C4-2B (cell line): ENCODE data around the gene WWOX.

ENCODE experiments used
- CTCF ChIP-seq: fragments of 450-650 bp; conservative IDR thresholded peaks from 2 replicates; pipeline ENCODE4 v1.5.1; 2017; ENCODE audit warnings: mild to moderate bottlenecking
- ZFX ChIP-seq: fragments of 450-650 bp; IDR thresholded peaks from 2 replicates; pipeline ENCODE4 v1.6.1; 2017

DNA sequence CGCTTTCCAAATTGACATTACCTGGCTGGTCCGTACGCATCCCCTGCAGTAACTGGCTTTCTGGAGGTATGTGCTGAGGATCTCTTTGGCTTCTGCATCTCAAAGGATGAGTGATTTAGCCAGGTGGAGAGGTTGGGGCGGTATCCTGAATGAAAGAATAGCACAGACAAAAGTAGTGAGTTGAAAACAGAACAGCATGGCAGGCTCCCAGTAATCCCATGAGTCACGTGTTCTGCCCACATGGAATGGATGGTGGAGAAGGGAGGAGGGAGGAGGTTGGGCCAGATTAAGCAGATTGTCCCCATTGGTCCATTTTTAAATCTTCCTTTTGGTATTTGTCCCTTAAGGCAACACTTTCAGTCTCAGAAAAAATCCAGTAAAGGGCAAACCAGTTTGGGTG lies 176.0 kb downstream of the WWOX start:
- no peak for TF ChIP-seq CTCF
- no peak for TF ChIP-seq ZFX
